ENCODE measurements around the gene AIFM3.

The AIFM3 gene

DNA sequence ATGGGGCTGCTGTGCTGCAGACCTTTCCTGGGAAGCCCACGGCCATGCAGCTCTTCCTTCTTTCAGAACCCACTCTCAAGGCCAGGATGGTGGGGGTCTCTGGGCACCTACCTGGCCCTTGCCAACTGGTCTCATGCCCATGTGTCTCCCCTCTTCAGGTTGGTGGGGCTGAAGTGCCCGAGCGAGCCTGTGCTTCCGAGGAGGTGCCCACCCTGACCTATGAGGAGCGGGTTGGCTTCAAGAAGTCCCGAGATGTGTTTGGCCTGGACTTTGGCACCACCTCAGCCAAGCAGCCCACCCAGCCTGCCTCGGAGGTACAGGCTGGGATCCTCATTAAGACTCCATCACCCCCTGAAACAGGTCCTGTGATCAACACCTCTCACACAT lies 25.0 kb downstream of the AIFM3 start:
- Histone ChIP-seq H3K4me3 (ENCODE audit: low read depth in 1 of 2, low read length in 2 of 2) (no peak overlapping the region), H3K36me3 (ENCODE audit: insufficient read depth, low read length) (peaks cover 82% of the 10 kb centered on the region)
- ATAC-seq (ENCODE audit: insufficient read depth, low read depth) = no peak

DNA sequence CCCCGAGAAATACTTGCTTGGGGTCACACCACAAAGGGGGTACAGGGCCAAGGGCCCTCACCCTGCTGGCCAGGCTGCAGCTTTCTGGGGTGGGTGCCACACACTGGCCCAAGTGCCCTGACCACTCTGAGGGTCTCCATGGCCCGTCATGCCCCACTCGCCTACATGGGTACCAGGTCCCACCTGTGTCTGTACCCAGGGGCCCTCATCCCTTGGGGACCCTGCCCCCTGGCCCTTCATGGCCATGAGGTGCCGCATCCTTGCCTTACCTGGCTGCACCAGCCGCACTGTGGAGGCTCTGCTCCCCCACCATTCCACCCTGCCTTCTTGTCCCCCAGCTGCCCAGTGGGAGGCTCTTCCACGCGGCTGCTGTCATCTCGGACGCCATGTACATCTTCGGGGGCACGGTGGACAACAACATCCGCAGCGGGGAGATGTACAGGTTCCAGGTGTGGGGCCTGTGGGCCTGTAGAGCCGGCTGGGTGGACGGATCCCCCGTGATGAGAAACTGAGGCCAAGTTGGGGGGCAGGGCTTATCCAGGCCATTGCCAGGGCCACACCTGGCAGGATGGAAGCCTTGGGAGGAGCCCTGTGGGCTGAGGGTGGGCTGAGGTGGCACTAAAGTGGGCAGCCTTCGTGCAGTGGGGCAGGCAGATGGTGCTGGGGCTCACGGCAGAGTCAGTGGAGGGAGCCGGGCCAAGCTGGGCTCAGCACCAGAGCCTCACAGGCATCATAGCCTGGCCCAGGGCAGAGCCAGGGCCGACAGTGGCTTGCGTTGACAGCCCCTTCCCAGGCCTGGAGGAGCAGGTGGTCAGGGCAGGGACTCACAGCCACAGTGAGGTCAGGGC lies 25.6 kb downstream of the AIFM3 start:
- Histone ChIP-seq H3K4me2 (ENCODE audit: insufficient read depth, low read length) (no peak overlapping the region), H3K36me3 (ENCODE audit: insufficient read depth, low read length) (peaks cover 82% of the 10 kb centered on the region), H3K27ac (ENCODE audit: low read length) (no peak overlapping the region), H3K4me1 (ENCODE audit: insufficient read depth, low read length) (no peaks in the 10 kb centered on the region), H3K9me3 (ENCODE audit: insufficient read depth, low read length, severe bottlenecking) (no peaks in the 10 kb centered on the region), H3K79me2 (ENCODE audit: insufficient read depth, low read length) (no peaks in the 10 kb centered on the region), H4K20me1 (ENCODE audit: insufficient read depth, low read length) (no peaks in the 10 kb centered on the region), H2AFZ (ENCODE audit: low read depth, low read length) (no peak overlapping the region), H3K4me3 (ENCODE audit: low read depth in 1 of 2, low read length in 2 of 2) (no peak overlapping the region), H3K27me3 (ENCODE audit: insufficient read depth, low read length, poor library complexity) (no peaks in the 10 kb centered on the region), H3K9ac (ENCODE audit: low read depth, low read length) (no peak overlapping the region)
- ATAC-seq (ENCODE audit: insufficient read depth, low read depth) (no peak), DNase-seq (no peak)
- TF ChIP-seq EZH2 (IDR thresholded peaks at IDR 0.05; ENCODE audit: borderline replicate concordance, low read depth, low read length, severe bottlenecking) = no peak
- TF ChIP-seq, protein P1, sequence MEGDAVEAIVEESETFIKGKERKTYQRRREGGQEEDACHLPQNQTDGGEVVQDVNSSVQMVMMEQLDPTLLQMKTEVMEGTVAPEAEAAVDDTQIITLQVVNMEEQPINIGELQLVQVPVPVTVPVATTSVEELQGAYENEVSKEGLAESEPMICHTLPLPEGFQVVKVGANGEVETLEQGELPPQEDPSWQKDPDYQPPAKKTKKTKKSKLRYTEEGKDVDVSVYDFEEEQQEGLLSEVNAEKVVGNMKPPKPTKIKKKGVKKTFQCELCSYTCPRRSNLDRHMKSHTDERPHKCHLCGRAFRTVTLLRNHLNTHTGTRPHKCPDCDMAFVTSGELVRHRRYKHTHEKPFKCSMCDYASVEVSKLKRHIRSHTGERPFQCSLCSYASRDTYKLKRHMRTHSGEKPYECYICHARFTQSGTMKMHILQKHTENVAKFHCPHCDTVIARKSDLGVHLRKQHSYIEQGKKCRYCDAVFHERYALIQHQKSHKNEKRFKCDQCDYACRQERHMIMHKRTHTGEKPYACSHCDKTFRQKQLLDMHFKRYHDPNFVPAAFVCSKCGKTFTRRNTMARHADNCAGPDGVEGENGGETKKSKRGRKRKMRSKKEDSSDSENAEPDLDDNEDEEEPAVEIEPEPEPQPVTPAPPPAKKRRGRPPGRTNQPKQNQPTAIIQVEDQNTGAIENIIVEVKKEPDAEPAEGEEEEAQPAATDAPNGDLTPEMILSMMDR (IDR thresholded peaks at IDR 0.05; ENCODE audit: borderline replicate concordance, extremely low read depth, low read length, poor library complexity, severe bottlenecking) = no peak

More for the DNA sequence above, 25.0 kb downstream of the AIFM3 start:
- no peaks in the 10 kb centered on the region for H4K20me1 ChIP-seq (ENCODE audit: insufficient read depth, low read length)
- H3K4me1 ChIP-seq (ENCODE audit: insufficient read depth, low read length) = no peaks in the 10 kb centered on the region
- no peak overlapping the region for H3K9ac ChIP-seq (ENCODE audit: low read depth, low read length)
- DNase-seq = no peak
- no peaks in the 10 kb centered on the region for H3K9me3 ChIP-seq (ENCODE audit: insufficient read depth, low read length, severe bottlenecking)
- H3K4me2 ChIP-seq (ENCODE audit: insufficient read depth, low read length) = no peak overlapping the region
- H3K79me2 ChIP-seq (ENCODE audit: insufficient read depth, low read length) = no peaks in the 10 kb centered on the region
- TF ChIP-seq EZH2 (IDR thresholded peaks at IDR 0.05; ENCODE audit: borderline replicate concordance, low read depth, low read length, severe bottlenecking) = no peak
- TF ChIP-seq, protein P1 (IDR thresholded peaks at IDR 0.05; ENCODE audit: borderline replicate concordance, extremely low read depth, low read length, poor library complexity, severe bottlenecking) = no peak
- no peaks in the 10 kb centered on the region for H3K27me3 ChIP-seq (ENCODE audit: insufficient read depth, low read length, poor library complexity)
- H3K27ac ChIP-seq (ENCODE audit: low read length) = no peak overlapping the region
- no peak overlapping the region for H2AFZ ChIP-seq (ENCODE audit: low read depth, low read length)

DNA sequence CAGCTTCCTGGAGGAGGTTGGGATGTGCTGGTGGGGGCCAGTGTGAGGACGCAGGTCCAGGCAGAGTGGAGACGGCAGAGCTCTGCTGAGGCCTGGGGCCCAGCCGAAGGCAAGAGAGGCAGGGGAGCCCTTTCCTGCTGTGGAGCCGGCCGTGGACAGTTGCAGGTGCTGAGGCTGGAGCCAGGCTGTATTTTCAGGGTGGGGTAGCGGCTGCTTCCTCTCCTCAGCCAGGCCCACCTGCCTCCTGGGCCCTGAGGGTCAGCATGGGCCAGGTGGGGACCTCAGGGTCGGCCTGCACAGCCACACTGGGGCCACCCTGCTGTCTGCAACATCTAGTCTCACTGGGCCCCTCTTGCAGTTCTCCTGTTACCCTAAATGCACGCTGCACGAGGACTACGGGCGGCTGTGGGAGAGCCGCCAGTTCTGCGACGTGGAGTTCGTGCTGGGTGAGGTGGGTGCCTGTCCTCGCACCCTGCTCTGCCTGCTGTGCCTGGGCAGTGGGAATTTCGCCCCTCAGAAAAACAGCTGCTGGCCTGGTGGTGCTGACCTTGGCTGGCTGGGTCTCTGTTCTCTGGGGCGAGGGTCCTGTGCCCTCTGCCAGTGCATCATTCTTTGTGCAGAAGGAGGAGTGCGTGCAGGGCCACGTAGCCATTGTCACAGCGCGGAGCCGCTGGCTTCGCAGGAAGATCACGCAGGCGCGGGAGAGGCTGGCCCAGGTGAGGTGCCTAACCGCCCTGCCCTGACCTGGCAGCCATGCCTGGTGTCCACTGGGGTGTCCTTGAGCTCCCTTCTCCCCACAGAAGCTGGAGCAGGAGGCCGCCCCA lies 26.5 kb downstream of the AIFM3 start:
- Histone ChIP-seq H3K9ac (ENCODE audit: low read depth, low read length) (no peak overlapping the region), H3K27ac (ENCODE audit: low read length) (no peak overlapping the region), H4K20me1 (ENCODE audit: insufficient read depth, low read length) (peaks cover 6% of the 10 kb centered on the region; the same call in 1 of the 2 replicates), H3K9me3 (ENCODE audit: insufficient read depth, low read length, severe bottlenecking) (no peaks in the 10 kb centered on the region), H3K79me2 (ENCODE audit: insufficient read depth, low read length) (no peaks in the 10 kb centered on the region), H3K36me3 (ENCODE audit: insufficient read depth, low read length) (peaks cover 84% of the 10 kb centered on the region), H2AFZ (ENCODE audit: low read depth, low read length) (no peak overlapping the region), H3K4me1 (ENCODE audit: insufficient read depth, low read length) (no peaks in the 10 kb centered on the region), H3K27me3 (ENCODE audit: insufficient read depth, low read length, poor library complexity) (no peaks in the 10 kb centered on the region), H3K4me2 (ENCODE audit: insufficient read depth, low read length) (no peak overlapping the region), H3K4me3 (ENCODE audit: low read depth in 1 of 2, low read length in 2 of 2) (no peak overlapping the region)
- ATAC-seq (ENCODE audit: insufficient read depth, low read depth) (no peak), DNase-seq (no peak)
- TF ChIP-seq, protein P1 (IDR thresholded peaks at IDR 0.05; ENCODE audit: borderline replicate concordance, extremely low read depth, low read length, poor library complexity, severe bottlenecking) = no peak
- TF ChIP-seq EZH2 (IDR thresholded peaks at IDR 0.05; ENCODE audit: borderline replicate concordance, low read depth, low read length, severe bottlenecking) = no peak
